Psoas muscle (tissue), 8 donors: Measurements from ENCODE around the gene ARHGAP42. TPM values are rescaled to one million over a fixed set of nuclear protein-coding genes. Genes with fewer than 3 reads are reported as not detected.

Experiments used
- ATAC-seq, 4 donors: fragments of 200-7000 bp; cut with Tn5 transposase; one replicate each; pipeline ENCODE4 v1.9.1; 2020; ENCODE audit warnings: moderate library complexity in 3 of 4, mild to moderate bottlenecking in 2 of 4
- DNase-seq, 2 donors: peaks; one replicate each; pipeline ENCODE4 v3.0.0-alpha.2; 2020
- H3K27ac ChIP-seq: fragments of 200-600 bp; one replicate; pipeline ENCODE4 v1.8.0; 2022
- H3K27me3 ChIP-seq, 3 donors: fragments of 200-600 bp in 1 of 3; one replicate each; pipeline versions ENCODE4 v1.6.1 to v1.8.0; 2013 to 2022; ENCODE audit warnings: low read length in 2 of 3, mild to moderate bottlenecking in 2 of 3, moderate library complexity in 1 of 3; ENCODE audit not compliant: insufficient read depth in 3 of 3
- H3K36me3 ChIP-seq, 2 donors: fragments of 200-600 bp in 1 of 2; one replicate each; pipeline versions ENCODE4 v1.6.1 to v1.8.0; 2013 to 2022; ENCODE audit warnings: low read depth in 1 of 2, mild to moderate bottlenecking in 1 of 2, moderate library complexity in 1 of 2; ENCODE audit not compliant: insufficient read depth in 1 of 2
- H3K4me1 ChIP-seq: fragments of 200-600 bp; one replicate; pipeline ENCODE4 v1.8.0; 2022
- H3K4me3 ChIP-seq: fragments of 200-600 bp; one replicate; pipeline ENCODE4 v1.8.0; 2022; ENCODE audit warnings: mild to moderate bottlenecking
- H3K9me3 ChIP-seq: fragments of 200-600 bp; one replicate; pipeline ENCODE4 v1.8.0; 2022
- CTCF ChIP-seq: fragments of 200-600 bp; IDR thresholded peaks from one replicate; pipeline ENCODE4 v1.8.0; 2022; ENCODE audit warnings: antibody characterized with exemption
- WGBS, 3 donors: extraction: QIAGEN DNeasy Blood & Tissue Kit; methylation state at CpG; one replicate each; pipeline versions ENCODE4 v1.1.6 to v1.1.7; 2013; 5-methylcytosine and 5-hydroxymethylcytosine counted together
- intact Hi-C, 2 donors: fragments of 100-400 bp; cut with DNase I; formaldehyde crosslinking; loops; one replicate each; pipeline versions ENCODE4 v1.11.0 to v1.14.2; 2022
- polyA plus RNA-seq, 3 donors: library from polyadenylated mRNA; stranded (reverse); fragments of 200-250 nt; gene quantifications; one replicate each; pipeline ENCODE4 v1.2.3, GENCODE V29; 2013
- total RNA-seq, 4 donors: library from RNA; stranded (reverse); fragmentation: NEBNext Ultra II Directional in 2 of 4; extraction: Animal tissue kit (Norgen Biotek cat#: 25700) in 2 of 4; gene quantifications; one replicate each; pipeline versions ENCODE4 v1.2.1 to v1.2.4, GENCODE V29; 2021 to 2023
- donor health status: healthy with polysubstance abuse.
- donor health status: DM: no; HTN: no; CAD: no; lungs with moderate emphysema.
- donor health status: Bipolar disorder and iron deficiency.
- donor health status: healthy.
- donor health status: DM: yes; HTN: yes; CAD: no.
- donor health status: DM: no; HTN: no; CAD: no.
- donor health status: DM: no; HTN: no; CAD: no.
- donor health status: DM: yes; HTN: yes; CAD: no.

The ARHGAP42 gene
- total and polyA plus RNA-seq, 7 donors = 3.8 to 12.3 (median 7.2) TPM

- H3K27ac ChIP-seq = no peak overlapping the region
- no peaks in the 10 kb centered on the region for H3K36me3 ChIP-seq
- WGBS, 3 donors = 0 to 1% (median 0%) methylated on average over 1 of the region's 1 CpG
- H3K4me3 ChIP-seq = no peak overlapping the region
- ATAC-seq (peak in 1 of 4 donors; percentile 57), DNase-seq (no peak)
- TF ChIP-seq CTCF = peak; percentile 64
- H3K27me3 ChIP-seq = no peaks in the 10 kb centered on the region
- H3K4me1 ChIP-seq = no peaks in the 10 kb centered on the region
- intact Hi-C loops = loop anchor here (2.0 to 5.0 kb wide), 3 partner anchors 168 to 278 kb away; partner anchors contain the start of gene ARHGAP42 (in 2 of the 2)
- H3K9me3 ChIP-seq = no peaks in the 10 kb centered on the region
Measured at GRCh38 chr11:100855466-100856067, 168.5 kb downstream of the ARHGAP42 start.

- no peaks in the 10 kb centered on the region for H3K4me1 ChIP-seq
- 87 to 89% (median 87%) methylated on average over 4 of the region's 4 CpGs for WGBS, 3 donors
- ATAC-seq (no peak), DNase-seq (no peak)
- intact Hi-C loops = loop anchor here in 1 of 2 donors (5.0 kb wide), 2 partner anchors 170 to 280 kb away; partner anchors contain the start of gene ARHGAP42
- H3K27ac ChIP-seq = no peak overlapping the region
- H3K9me3 ChIP-seq = no peaks in the 10 kb centered on the region
- no peak for TF ChIP-seq CTCF
- H3K36me3 ChIP-seq = no peaks in the 10 kb centered on the region
- no peaks in the 10 kb centered on the region for H3K27me3 ChIP-seq
- H3K4me3 ChIP-seq = no peak overlapping the region
Measured at GRCh38 chr11:100857236-100858005, 170.3 kb downstream of the ARHGAP42 start.

- no peak for TF ChIP-seq CTCF
- DNase-seq = no peak
Measured at GRCh38 chr11:100860318-100861155, 173.4 kb downstream of the ARHGAP42 start.

GRCh38 chr11:100861212-100861611 is 174.1 kb downstream of the ARHGAP42 start:
- DNase-seq = no peak
- intact Hi-C loops = loop anchor here in 1 of 2 donors (10.0 kb wide), 1 partner anchor 64 kb away; no protein-coding TSS in a partner anchor

More at GRCh38 chr11:100860318-100861155, 173.4 kb downstream of the ARHGAP42 start:
- no peak for ATAC-seq
- intact Hi-C loops = loop anchor here in 1 of 2 donors (10.0 kb wide), 1 partner anchor 64 kb away; no protein-coding TSS in a partner anchor
- Histone ChIP-seq H3K9me3 (no peaks in the 10 kb centered on the region), H3K4me1 (no peaks in the 10 kb centered on the region), H3K27ac (no peak overlapping the region), H3K36me3 (no peaks in the 10 kb centered on the region), H3K27me3 (no peaks in the 10 kb centered on the region), H3K4me3 (no peak overlapping the region)
- 91 to 95% (median 92%) methylated on average over 7 of the region's 7 CpGs for WGBS, 3 donors

More at GRCh38 chr11:100861212-100861611, 174.1 kb downstream of the ARHGAP42 start:
- H3K4me1 ChIP-seq = no peaks in the 10 kb centered on the region
- no peak for ATAC-seq
- no peak overlapping the region for H3K27ac ChIP-seq
- H3K9me3 ChIP-seq = no peaks in the 10 kb centered on the region
- no peak overlapping the region for H3K4me3 ChIP-seq
- no peaks in the 10 kb centered on the region for H3K27me3 ChIP-seq
- WGBS, 3 donors = 88 to 93% (median 91%) methylated on average over 3 of the region's 3 CpGs
- no peaks in the 10 kb centered on the region for H3K36me3 ChIP-seq
- no peak for TF ChIP-seq CTCF
